Osteocyte (in vitro differentiated cells): ENCODE results near the gene EVC. TPM values are rescaled to one million over a fixed set of nuclear protein-coding genes. Genes with fewer than 3 reads are reported as not detected.

Experiments
- DNase-seq: peaks from one replicate; pipeline ENCODE4 v3.0.0; 2021; ENCODE audit warnings: mixed read lengths; ENCODE audit not compliant: unreplicated experiment; ENCODE audit errors: extremely low spot score
- H3K27ac Mint-ChIP-seq: one replicate; pipeline ENCODE4 v1.8.0; 2021; ENCODE audit warnings: mild to moderate bottlenecking, mixed read lengths; ENCODE audit not compliant: unreplicated experiment
- H3K27me3 Mint-ChIP-seq: one replicate; pipeline ENCODE4 v1.8.0; 2021; ENCODE audit warnings: mixed read lengths; ENCODE audit not compliant: unreplicated experiment
- H3K36me3 Mint-ChIP-seq: one replicate; pipeline ENCODE4 v1.8.0; 2021; ENCODE audit warnings: mixed read lengths; ENCODE audit not compliant: unreplicated experiment
- H3K4me1 Mint-ChIP-seq: one replicate; pipeline ENCODE4 v1.8.0; 2021; ENCODE audit warnings: mixed read lengths; ENCODE audit not compliant: unreplicated experiment
- H3K4me3 Mint-ChIP-seq: one replicate; pipeline ENCODE4 v1.8.0; 2021; ENCODE audit warnings: mild to moderate bottlenecking, moderate library complexity, mixed read lengths; ENCODE audit not compliant: unreplicated experiment
- H3K9me3 Mint-ChIP-seq: one replicate; pipeline ENCODE4 v1.8.0; 2021; ENCODE audit warnings: mixed read lengths; ENCODE audit not compliant: unreplicated experiment
- CTCF ChIP-seq: fragments of 200-600 bp; sonication (generic); IDR thresholded peaks from 2 replicates; pipeline ENCODE4 v1.5.0; 2021; ENCODE audit warnings: antibody characterized with exemption, mild to moderate bottlenecking, moderate library complexity
- total RNA-seq: library from RNA; stranded (reverse); gene quantifications from 2 replicates; pipeline ENCODE4 v1.2.1, GENCODE V29; 2021

The EVC gene
- total RNA-seq, 1 donor from 2014 or later: 41.6 TPM

GRCh38 chr4:5730436-5730835, 19.4 kb downstream of the EVC start:
- Mint-ChIP-seq H3K36me3 (peaks cover 45% of the 10 kb centered on the region), H3K27ac (no peak overlapping the region), H3K9me3 (peaks cover 7% of the 10 kb centered on the region), H3K4me1 (no peaks in the 10 kb centered on the region), H3K4me3 (no peak overlapping the region), H3K27me3 (no peaks in the 10 kb centered on the region)
- no peak for DNase-seq
- TF ChIP-seq CTCF: no peak

- H3K36me3 Mint-ChIP-seq: peaks cover 41% of the 10 kb centered on the region
- no peak overlapping the region for H3K4me3 Mint-ChIP-seq
- no peaks in the 10 kb centered on the region for H3K27me3 Mint-ChIP-seq
- TF ChIP-seq CTCF: no peak
- H3K4me1 Mint-ChIP-seq: no peaks in the 10 kb centered on the region
- no peaks in the 10 kb centered on the region for H3K9me3 Mint-ChIP-seq
- no peak for DNase-seq
- H3K27ac Mint-ChIP-seq: no peak overlapping the region
Observed at GRCh38 chr4:5730993-5731990, 20.3 kb downstream of the EVC start.

DNA sequence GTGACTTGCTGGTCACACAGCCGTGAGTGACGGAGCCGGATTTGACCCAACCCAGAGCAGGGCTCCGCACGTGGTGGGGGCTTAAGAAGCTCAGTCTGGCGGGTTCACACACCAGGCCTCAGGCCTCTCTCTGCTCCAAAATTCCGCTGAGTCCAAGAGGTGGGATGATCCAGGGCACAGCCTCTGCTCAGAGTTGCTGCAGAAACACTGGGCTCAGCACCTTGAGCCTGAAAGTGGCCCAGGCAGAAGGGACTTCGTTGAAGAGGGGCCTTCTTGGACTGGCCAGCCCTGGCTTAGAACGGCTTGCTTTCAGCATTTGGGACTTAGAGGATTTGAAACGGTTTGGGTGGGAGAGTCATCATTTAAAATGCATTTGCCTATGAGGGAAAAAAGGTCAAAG, 21.2 kb downstream of the EVC start:
- Mint-ChIP-seq H3K27me3 (no peaks in the 10 kb centered on the region), H3K4me3 (no peak overlapping the region), H3K4me1 (no peaks in the 10 kb centered on the region), H3K9me3 (no peaks in the 10 kb centered on the region), H3K36me3 (peaks cover 49% of the 10 kb centered on the region), H3K27ac (no peak overlapping the region)
- no peak for DNase-seq
- TF ChIP-seq CTCF: no peak

DNA sequence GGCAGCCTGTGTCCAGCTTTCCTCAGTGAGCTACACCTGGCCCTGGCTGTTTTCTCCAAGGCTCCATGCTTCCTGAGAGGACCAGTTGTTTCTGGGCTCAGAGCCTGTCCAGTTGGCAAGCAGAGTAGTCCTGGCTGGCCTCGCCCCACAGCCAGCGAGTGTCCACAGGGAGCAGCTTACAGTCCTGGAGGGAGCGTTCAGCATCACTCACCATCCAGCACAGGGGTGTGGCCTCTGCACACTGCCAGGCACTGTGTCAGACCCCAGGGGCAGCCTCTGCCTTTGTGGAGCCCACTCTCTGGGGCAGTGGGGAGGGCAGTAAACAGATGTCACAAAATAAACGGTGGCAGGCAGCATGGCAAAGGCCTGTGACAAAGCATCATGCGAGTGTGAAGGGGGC, 23.9 kb downstream of the EVC start:
- Mint-ChIP-seq H3K4me1 (no peaks in the 10 kb centered on the region), H3K36me3 (peaks cover 48% of the 10 kb centered on the region), H3K9me3 (no peaks in the 10 kb centered on the region), H3K4me3 (no peak overlapping the region), H3K27me3 (no peaks in the 10 kb centered on the region), H3K27ac (no peak overlapping the region)
- no peak for DNase-seq
- TF ChIP-seq CTCF: no peak

GRCh38 chr4:5735463-5735862, 24.5 kb downstream of the EVC start:
- Mint-ChIP-seq H3K27ac (no peak overlapping the region), H3K4me1 (no peaks in the 10 kb centered on the region), H3K9me3 (no peaks in the 10 kb centered on the region), H3K4me3 (no peak overlapping the region), H3K27me3 (no peaks in the 10 kb centered on the region), H3K36me3 (peaks cover 48% of the 10 kb centered on the region)
- TF ChIP-seq CTCF: no peak
- no peak for DNase-seq
